Measurements from ENCODE around the gene VSIG10.

DNA sequence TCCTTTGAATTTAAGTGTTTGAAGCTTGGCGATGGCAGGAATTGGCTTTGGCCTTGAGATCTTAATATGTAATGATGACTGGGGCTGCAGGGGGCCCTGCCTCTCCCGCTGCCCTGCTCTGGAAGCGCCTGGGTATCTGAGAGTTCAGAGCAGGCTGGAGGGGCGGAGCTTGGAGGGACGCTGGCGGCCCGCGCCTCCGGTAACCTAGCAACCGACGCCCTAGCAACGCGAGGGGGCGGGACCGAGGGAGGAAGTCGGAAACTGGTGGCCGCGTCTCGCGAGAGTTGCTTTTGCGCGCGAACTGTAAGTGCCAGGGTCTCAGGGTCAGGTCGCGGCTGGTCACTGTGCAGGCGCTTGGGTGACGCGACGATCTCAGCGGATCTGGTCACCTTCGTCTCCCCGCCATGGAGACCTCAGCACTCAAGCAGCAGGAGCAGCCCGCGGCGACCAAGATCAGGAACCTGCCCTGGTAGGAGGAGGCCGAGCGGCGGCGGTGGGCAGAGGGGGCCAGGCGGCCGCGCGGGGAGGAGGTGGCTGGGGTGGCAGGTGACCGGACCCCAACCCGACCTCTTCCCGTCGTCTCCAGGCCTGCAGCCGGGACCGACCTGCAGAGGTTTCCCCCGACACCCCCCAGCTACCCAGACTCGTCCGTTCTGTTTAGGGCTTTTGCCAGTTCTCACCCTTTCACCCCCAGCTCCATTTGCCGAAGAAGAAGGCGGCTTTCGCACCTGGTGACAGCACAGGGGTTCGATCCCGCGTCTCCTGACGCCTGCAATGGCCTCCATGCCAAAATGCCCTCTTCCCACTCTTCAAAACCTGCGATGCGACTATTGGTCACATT, 87.2 kb downstream of the VSIG10 start, which contains the start of gene RFC5:
- TF ChIP-seq CTCF (conservative IDR thresholded peaks at IDR 0.05; ENCODE audit: low read depth, low read length) (no peak), EZH2 (IDR thresholded peaks at IDR 0.05; ENCODE audit: borderline replicate concordance, low read depth, low read length, poor library complexity, severe bottlenecking) (no peak)

Measured in A673 (cell line).